ENCODE data around the gene VRK3. TPM values are rescaled to one million over a fixed set of nuclear protein-coding genes. Genes with fewer than 3 reads are reported as not detected.

VRK3 gene
- total and polyA plus RNA-seq, 9 donors: 26.1 to 52.5 (median 34.0) TPM

DNA sequence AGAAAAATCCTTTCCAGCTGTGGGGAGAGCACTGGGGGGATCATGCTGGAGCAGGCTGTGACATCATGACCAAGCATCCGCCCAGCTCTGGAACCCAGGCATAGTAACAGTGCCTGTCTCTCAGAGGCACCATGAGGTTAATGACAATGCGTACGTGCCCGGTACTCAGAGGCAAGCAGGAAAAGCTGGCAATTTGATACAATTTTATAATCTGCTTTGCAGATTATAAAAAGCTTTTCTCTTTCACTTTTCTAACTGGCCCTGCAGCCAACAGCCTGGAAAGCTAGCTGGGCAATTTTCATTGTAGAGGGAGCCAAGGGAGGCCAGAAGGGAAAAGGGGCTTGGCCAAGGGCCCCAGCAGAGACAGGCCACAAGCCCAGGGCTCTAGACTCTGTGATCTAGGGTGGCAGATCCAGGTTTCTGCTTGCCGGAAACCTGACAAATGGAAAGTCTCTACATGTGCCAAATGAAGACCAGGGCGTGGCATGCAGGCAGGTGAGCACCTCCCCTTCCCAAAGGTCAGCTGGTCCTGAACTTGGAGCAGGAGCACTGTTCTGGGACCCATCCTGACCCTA, 22.7 kb downstream of the VRK3 start:
- Histone ChIP-seq H3K9me3 (no peaks in the 10 kb centered on the region), H3K27ac (no peak overlapping the region), H3K4me3 (no peak overlapping the region), H3K36me3 (no peaks in the 10 kb centered on the region), H3K4me1 (ENCODE audit: insufficient read depth) (peaks cover 3% of the 10 kb centered on the region), H3K27me3 (no peaks in the 10 kb centered on the region)
- DNase-seq: no peak
- intact Hi-C loops (cut with DNase I): no loop called here
- 74 to 89% (median 83%) methylated on average over 6 of the region's 6 CpGs for WGBS, 3 donors
- no peak for TF ChIP-seq POLR2A (IDR thresholded peaks at IDR 0.05)
- TF ChIP-seq EP300 (IDR thresholded peaks at IDR 0.05): no peak
- TF ChIP-seq, protein P1, sequence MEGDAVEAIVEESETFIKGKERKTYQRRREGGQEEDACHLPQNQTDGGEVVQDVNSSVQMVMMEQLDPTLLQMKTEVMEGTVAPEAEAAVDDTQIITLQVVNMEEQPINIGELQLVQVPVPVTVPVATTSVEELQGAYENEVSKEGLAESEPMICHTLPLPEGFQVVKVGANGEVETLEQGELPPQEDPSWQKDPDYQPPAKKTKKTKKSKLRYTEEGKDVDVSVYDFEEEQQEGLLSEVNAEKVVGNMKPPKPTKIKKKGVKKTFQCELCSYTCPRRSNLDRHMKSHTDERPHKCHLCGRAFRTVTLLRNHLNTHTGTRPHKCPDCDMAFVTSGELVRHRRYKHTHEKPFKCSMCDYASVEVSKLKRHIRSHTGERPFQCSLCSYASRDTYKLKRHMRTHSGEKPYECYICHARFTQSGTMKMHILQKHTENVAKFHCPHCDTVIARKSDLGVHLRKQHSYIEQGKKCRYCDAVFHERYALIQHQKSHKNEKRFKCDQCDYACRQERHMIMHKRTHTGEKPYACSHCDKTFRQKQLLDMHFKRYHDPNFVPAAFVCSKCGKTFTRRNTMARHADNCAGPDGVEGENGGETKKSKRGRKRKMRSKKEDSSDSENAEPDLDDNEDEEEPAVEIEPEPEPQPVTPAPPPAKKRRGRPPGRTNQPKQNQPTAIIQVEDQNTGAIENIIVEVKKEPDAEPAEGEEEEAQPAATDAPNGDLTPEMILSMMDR (IDR thresholded peaks at IDR 0.05): no peak

DNA sequence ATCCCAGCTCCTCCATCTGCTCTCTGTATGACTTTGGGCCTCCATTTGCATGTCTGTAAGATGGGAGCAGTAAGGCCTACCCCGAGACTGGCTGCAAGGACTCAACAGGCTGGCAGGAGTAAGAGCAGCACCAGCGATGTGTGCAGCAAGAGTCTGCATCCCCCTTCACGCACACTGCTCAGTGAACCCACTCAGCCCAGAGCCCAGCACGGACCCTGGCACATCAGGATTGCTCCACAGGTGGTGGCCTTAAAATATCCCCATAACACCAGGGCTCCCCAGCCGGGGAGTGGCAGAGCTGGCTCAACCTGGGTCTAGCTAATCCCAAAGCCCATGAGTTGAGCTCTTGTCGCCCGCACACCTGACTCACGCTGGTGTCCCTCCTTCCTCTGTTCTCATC, 23.4 kb downstream of the VRK3 start:
- intact Hi-C loops (cut with DNase I): no loop called here
- no peak overlapping the region for H3K27ac ChIP-seq
- no peaks in the 10 kb centered on the region for H3K27me3 ChIP-seq
- no peaks in the 10 kb centered on the region for H3K36me3 ChIP-seq
- no peak for DNase-seq
- no peaks in the 10 kb centered on the region for H3K9me3 ChIP-seq
- 90 to 95% (median 93%) methylated on average over 8 of the region's 8 CpGs for WGBS, 3 donors
- no peak for TF ChIP-seq EP300 (IDR thresholded peaks at IDR 0.05)
- TF ChIP-seq, protein P1 (IDR thresholded peaks at IDR 0.05): no peak
- no peak for TF ChIP-seq POLR2A (IDR thresholded peaks at IDR 0.05)
- no peak overlapping the region for H3K4me3 ChIP-seq
- peaks cover 3% of the 10 kb centered on the region for H3K4me1 ChIP-seq (ENCODE audit: insufficient read depth)

DNA sequence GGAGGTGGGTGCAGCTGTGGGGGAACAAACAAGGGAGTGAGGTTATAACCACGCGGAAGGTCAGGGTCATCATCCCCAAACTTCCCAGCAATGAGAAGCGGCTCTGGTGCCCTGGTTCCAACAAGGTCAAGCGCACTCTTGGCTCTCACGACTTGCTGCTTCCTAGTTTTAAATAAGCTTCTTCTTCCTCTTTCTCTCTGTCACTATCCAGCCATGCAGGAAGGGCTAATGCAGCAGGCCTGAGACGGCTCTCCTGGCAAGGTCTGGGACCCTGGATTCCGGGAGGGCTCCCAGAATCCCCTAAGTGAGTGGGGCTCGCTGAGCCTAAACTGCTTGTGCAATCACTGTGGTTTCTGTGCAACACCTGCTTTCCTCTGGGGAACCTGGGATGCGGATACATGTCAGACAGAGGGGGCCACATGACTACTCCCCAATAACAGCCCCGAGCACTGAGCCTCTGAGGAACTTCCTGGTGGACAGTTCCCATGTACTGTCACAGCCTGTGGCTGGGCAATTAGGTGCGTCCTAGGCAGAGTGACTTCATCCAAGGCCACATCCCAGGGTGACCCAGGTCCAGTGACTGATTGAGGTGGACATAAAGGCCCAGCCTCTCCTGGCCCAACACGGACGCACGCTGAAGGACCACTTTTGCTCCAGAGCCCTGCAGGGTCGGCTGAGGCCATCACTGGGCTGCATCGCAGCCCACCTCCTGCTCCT, 24.2 kb downstream of the VRK3 start:
- no peak for DNase-seq
- 79 to 83% (median 83%) methylated on average over 14 to 16 of the region's 16 CpGs for WGBS, 3 donors
- Histone ChIP-seq H3K9me3 (no peaks in the 10 kb centered on the region), H3K27me3 (no peaks in the 10 kb centered on the region), H3K4me1 (ENCODE audit: insufficient read depth) (peaks cover 3% of the 10 kb centered on the region), H3K4me3 (no peak overlapping the region), H3K27ac (no peak overlapping the region), H3K36me3 (no peaks in the 10 kb centered on the region)
- intact Hi-C loops (cut with DNase I): no loop called here
- TF ChIP-seq EP300 (IDR thresholded peaks at IDR 0.05) (no peak), POLR2A (IDR thresholded peaks at IDR 0.05) (no peak)
- TF ChIP-seq, protein P1 (IDR thresholded peaks at IDR 0.05): no peak

- H3K27me3 ChIP-seq: no peaks in the 10 kb centered on the region
- intact Hi-C loops (cut with DNase I): no loop called here
- no peak overlapping the region for H3K4me3 ChIP-seq
- no peak overlapping the region for H3K27ac ChIP-seq
- TF ChIP-seq POLR2A (IDR thresholded peaks at IDR 0.05) (no peak), EP300 (IDR thresholded peaks at IDR 0.05) (no peak)
- TF ChIP-seq, protein P1 (IDR thresholded peaks at IDR 0.05): no peak
- H3K36me3 ChIP-seq: no peaks in the 10 kb centered on the region
- peaks cover 3% of the 10 kb centered on the region for H3K4me1 ChIP-seq (ENCODE audit: insufficient read depth)
- H3K9me3 ChIP-seq: no peaks in the 10 kb centered on the region
- WGBS, 3 donors: 88 to 90% (median 89%) methylated on average over 20 of the region's 20 CpGs
- DNase-seq: no peak
These were observed 24.9 kb downstream of the VRK3 start for GRCh38 chr19:50000038-50000840.

Data from ovary (tissue), 9 donors.